Panc1 (cell line): ENCODE measurements around the gene CCDC54.

Experiments
- POLR2AphosphoS5 ChIP-seq: IDR thresholded peaks from 2 replicates; pipeline ENCODE4 v1.6.1; 2012; ENCODE audit warnings: mild to moderate bottlenecking, low read depth, low read length, moderate library complexity
- TF ChIP-seq, protein P1 (sequence below): fragments of 450-650 bp; IDR thresholded peaks from 2 replicates; pipeline ENCODE4 v1.5.1; 2017; ENCODE audit warnings: mild to moderate bottlenecking
- TF ChIP-seq, protein P2 (sequence below), 2 experiments: IDR thresholded peaks; 2 replicates each; pipeline ENCODE4 v1.6.1; 2011 to 2012; ENCODE audit warnings: low read depth in 2 of 2, control low read depth in 1 of 2, low read length in 1 of 2, mild to moderate bottlenecking in 1 of 2, moderate library complexity in 1 of 2; ENCODE audit not compliant: insufficient read depth in 1 of 2

DNA sequence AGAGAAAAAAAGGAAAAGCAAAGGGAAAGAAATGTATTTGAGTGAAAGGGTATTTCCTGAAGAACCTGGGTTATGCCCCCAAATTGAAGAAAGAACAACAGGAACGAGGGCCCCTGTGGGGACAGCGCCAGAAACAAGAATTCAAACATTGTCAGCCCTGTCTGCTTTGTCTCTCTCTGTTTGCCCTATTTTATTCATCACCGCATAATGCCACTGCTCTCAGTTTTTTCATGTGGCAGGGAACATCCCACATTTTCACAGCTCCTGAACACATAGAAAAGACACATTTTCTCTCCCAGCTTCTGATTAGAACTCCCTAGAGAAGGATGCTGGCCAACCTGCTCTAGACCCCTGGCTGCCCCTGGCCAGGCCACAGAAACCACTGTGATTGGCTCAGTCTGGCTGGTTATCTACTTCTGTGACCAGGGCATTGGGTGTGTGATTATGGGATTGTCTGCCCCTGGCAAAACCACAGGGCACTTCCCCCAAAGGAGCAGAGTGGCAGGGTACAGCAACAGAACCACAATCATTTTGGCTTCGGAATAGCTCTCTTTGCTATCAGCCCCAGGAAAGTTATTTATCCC, 31.3 kb upstream of the CCDC54 start:
- TF ChIP-seq, protein P1, sequence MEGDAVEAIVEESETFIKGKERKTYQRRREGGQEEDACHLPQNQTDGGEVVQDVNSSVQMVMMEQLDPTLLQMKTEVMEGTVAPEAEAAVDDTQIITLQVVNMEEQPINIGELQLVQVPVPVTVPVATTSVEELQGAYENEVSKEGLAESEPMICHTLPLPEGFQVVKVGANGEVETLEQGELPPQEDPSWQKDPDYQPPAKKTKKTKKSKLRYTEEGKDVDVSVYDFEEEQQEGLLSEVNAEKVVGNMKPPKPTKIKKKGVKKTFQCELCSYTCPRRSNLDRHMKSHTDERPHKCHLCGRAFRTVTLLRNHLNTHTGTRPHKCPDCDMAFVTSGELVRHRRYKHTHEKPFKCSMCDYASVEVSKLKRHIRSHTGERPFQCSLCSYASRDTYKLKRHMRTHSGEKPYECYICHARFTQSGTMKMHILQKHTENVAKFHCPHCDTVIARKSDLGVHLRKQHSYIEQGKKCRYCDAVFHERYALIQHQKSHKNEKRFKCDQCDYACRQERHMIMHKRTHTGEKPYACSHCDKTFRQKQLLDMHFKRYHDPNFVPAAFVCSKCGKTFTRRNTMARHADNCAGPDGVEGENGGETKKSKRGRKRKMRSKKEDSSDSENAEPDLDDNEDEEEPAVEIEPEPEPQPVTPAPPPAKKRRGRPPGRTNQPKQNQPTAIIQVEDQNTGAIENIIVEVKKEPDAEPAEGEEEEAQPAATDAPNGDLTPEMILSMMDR: no peak
- TF ChIP-seq POLR2AphosphoS5: no peak
- TF ChIP-seq, protein P2, sequence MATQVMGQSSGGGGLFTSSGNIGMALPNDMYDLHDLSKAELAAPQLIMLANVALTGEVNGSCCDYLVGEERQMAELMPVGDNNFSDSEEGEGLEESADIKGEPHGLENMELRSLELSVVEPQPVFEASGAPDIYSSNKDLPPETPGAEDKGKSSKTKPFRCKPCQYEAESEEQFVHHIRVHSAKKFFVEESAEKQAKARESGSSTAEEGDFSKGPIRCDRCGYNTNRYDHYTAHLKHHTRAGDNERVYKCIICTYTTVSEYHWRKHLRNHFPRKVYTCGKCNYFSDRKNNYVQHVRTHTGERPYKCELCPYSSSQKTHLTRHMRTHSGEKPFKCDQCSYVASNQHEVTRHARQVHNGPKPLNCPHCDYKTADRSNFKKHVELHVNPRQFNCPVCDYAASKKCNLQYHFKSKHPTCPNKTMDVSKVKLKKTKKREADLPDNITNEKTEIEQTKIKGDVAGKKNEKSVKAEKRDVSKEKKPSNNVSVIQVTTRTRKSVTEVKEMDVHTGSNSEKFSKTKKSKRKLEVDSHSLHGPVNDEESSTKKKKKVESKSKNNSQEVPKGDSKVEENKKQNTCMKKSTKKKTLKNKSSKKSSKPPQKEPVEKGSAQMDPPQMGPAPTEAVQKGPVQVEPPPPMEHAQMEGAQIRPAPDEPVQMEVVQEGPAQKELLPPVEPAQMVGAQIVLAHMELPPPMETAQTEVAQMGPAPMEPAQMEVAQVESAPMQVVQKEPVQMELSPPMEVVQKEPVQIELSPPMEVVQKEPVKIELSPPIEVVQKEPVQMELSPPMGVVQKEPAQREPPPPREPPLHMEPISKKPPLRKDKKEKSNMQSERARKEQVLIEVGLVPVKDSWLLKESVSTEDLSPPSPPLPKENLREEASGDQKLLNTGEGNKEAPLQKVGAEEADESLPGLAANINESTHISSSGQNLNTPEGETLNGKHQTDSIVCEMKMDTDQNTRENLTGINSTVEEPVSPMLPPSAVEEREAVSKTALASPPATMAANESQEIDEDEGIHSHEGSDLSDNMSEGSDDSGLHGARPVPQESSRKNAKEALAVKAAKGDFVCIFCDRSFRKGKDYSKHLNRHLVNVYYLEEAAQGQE (IDR thresholded peaks at IDR 0.05; ENCODE audit: insufficient read depth in 1 of 2, low read depth in 2 of 2, low read length in 1 of 2): no peak
